PC-9 (cell line): Measurements from ENCODE around the gene ARFGEF3. TPM values are rescaled to one million over a fixed set of nuclear protein-coding genes. Genes with fewer than 3 reads are reported as not detected.

Experiments used
- BruUV-seq: library from RNA; stranded (reverse); fragments of 400-500 nt; replicated peaks from 2 replicates; lab custom pipeline; 2021; lab: Mats Ljungman, UMichigan
- CTCF ChIA-PET: fragments of 300-600 bp; sonication (Branson Sonifier 250); formaldehyde crosslinking; loops from one replicate; lab custom pipeline; 2022; ENCODE audit warnings: antibody characterized with exemption; lab: Charles Lee
- POLR2A ChIA-PET: fragments of 300-600 bp; sonication (Branson Sonifier 250); formaldehyde crosslinking; loops from one replicate; lab custom pipeline; 2022; ENCODE audit warnings: antibody characterized with exemption; ENCODE audit not compliant: unreplicated experiment; lab: Charles Lee
- DNase-seq, 2 experiments: peaks; one replicate each; pipeline versions ENCODE4 v3.0.0 to v3.0.0-alpha.2; 2015 to 2022; ENCODE audit warnings: mixed read lengths in 1 of 2
- H2AFZ ChIP-seq: fragments of 200-600 bp; sonication (generic); 2 replicates; pipeline ENCODE4 v1.8.1; 2017; ENCODE audit warnings: antibody characterized with exemption
- H3F3A ChIP-seq: fragments of 200-600 bp; sonication (generic); 2 replicates; pipeline ENCODE4 v1.8.1; 2017; ENCODE audit warnings: antibody characterized with exemption, mild to moderate bottlenecking, low read depth; ENCODE audit not compliant: insufficient read depth
- H3K27ac ChIP-seq: fragments of 200-600 bp; sonication (generic); 2 replicates; pipeline ENCODE4 v1.6.1; 2016; ENCODE audit warnings: mixed run types
- H3K27me3 ChIP-seq: fragments of 200-600 bp; sonication (generic); 2 replicates; pipeline ENCODE4 v1.6.1; 2016; ENCODE audit warnings: low read depth, mixed run types; ENCODE audit not compliant: insufficient read depth
- H3K36me3 ChIP-seq: fragments of 200-600 bp; sonication (generic); 2 replicates; pipeline ENCODE4 v1.6.1; 2016; ENCODE audit warnings: low read depth, mixed run types
- H3K4me1 ChIP-seq: fragments of 200-600 bp; sonication (generic); replicated peaks from 2 replicates; pipeline ENCODE4 v1.6.1; 2016; ENCODE audit warnings: mixed run types; ENCODE audit not compliant: insufficient read depth
- H3K4me2 ChIP-seq: fragments of 200-600 bp; sonication (generic); 2 replicates; pipeline ENCODE4 v1.6.1; 2017; ENCODE audit warnings: mixed run types
- H3K4me3 ChIP-seq: fragments of 200-600 bp; sonication (generic); 2 replicates; pipeline ENCODE4 v1.6.1; 2016; ENCODE audit warnings: mixed run types
- H3K79me2 ChIP-seq: fragments of 200-600 bp; sonication (generic); 2 replicates; pipeline ENCODE4 v1.6.1; 2017; ENCODE audit warnings: low read depth, mixed run types
- H3K9me2 ChIP-seq: fragments of 200-600 bp; sonication (generic); 2 replicates; pipeline ENCODE4 v1.8.1; 2017; ENCODE audit warnings: mild to moderate bottlenecking; ENCODE audit not compliant: insufficient read depth
- H3K9me3 ChIP-seq: fragments of 200-600 bp; sonication (generic); 2 replicates; pipeline ENCODE4 v1.8.1; 2016; ENCODE audit warnings: low read depth; ENCODE audit not compliant: insufficient read depth
- H4K20me1 ChIP-seq: fragments of 200-600 bp; sonication (generic); 2 replicates; pipeline ENCODE4 v1.8.1; 2017; ENCODE audit not compliant: insufficient read depth
- CTCF ChIP-seq: fragments of 200-600 bp; sonication (generic); conservative IDR thresholded peaks from 2 replicates; pipeline ENCODE4 v1.6.1; 2017; ENCODE audit warnings: mixed run types, antibody characterized with exemption, mild to moderate bottlenecking, moderate library complexity
- EZH2 ChIP-seq: fragments of 200-600 bp; sonication (generic); IDR thresholded peaks from 2 replicates; pipeline ENCODE4 v1.8.0; 2017; ENCODE audit warnings: antibody characterized with exemption, low read depth
- intact Hi-C: fragments of 100-400 bp; cut with micrococcal nuclease; formaldehyde crosslinking; loops from one replicate; pipeline ENCODE4 v1.10.0; 2022; ENCODE audit not compliant: unreplicated experiment
- total RNA-seq: library from RNA; stranded (reverse); gene quantifications from 2 replicates; pipeline ENCODE4 v1.2.3, GENCODE V29; 2021

ARFGEF3 gene
- total RNA-seq, 1 experiment from 2014 or later = 9.9 TPM

DNA sequence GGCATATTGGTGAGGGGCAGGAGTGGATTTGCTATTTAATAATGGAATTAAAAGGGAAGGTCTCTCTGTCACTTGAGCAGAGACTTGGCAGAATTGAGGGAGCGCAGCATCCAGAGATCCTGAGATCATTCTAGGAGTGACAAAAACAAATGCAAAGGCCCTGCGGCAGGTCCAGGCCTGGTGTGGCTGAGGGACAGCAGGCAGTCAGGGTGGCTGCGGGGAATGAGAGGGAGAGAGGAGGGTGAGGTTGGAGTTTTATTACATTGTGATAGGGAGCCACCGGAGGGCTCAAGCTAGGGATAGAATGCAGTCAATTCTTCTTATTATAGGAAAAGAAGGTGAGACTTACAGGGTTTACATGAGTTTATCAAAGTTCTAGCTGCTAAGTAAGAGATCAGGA is 116.1 kb downstream of the ARFGEF3 start:
- H3K36me3 ChIP-seq = 0 out of 2 replicates have a peak, but pooled peaks cover 7% of the 10 kb centered on the region
- H3F3A ChIP-seq = no peaks in the 10 kb centered on the region
- no peaks in the 10 kb centered on the region for H3K27me3 ChIP-seq
- ChIA-PET CTCF (no interaction called here), POLR2A (no interaction called here)
- no peak for DNase-seq
- intact Hi-C loops = no loop called here
- H4K20me1 ChIP-seq = no peaks in the 10 kb centered on the region
- H3K27ac ChIP-seq = no peak overlapping the region
- H2AFZ ChIP-seq = no peak overlapping the region
- no peaks in the 10 kb centered on the region for H3K9me3 ChIP-seq
- no peak overlapping the region for H3K4me2 ChIP-seq
- no peak overlapping the region for H3K4me3 ChIP-seq
- H3K79me2 ChIP-seq = no peaks in the 10 kb centered on the region
- no peaks in the 10 kb centered on the region for H3K4me1 ChIP-seq
- TF ChIP-seq CTCF = no peak
- no peak for TF ChIP-seq EZH2
- H3K9me2 ChIP-seq = no peaks in the 10 kb centered on the region
- BruUV-seq = no TSS peak

DNA sequence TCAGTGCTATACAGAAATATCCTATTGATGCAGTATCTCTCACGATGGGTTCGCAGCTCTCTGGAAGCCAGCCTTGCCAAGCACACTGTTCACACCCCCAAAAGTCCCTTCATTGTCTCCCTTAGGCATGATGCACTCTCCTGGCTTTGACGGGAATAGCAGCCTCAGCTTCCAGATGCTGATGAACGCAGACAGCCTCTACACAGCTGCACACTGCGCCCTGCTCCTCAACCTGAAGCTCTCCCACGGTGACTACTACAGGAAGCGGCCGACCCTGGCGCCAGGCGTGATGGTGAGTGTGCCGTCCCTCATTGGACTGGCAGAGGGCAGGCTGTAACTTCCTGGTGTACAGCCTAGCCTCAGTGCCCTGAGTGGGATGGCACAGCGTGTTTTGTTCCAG is 116.6 kb downstream of the ARFGEF3 start:
- Histone ChIP-seq H3K4me1 (no peaks in the 10 kb centered on the region), H3K4me2 (no peak overlapping the region), H3K36me3 (0 out of 2 replicates have a peak, but pooled peaks cover 7% of the 10 kb centered on the region), H3F3A (no peaks in the 10 kb centered on the region), H3K9me2 (no peaks in the 10 kb centered on the region), H3K79me2 (no peaks in the 10 kb centered on the region), H3K9me3 (no peaks in the 10 kb centered on the region), H4K20me1 (no peaks in the 10 kb centered on the region), H2AFZ (no peak overlapping the region), H3K27me3 (no peaks in the 10 kb centered on the region), H3K4me3 (no peak overlapping the region), H3K27ac (no peak overlapping the region)
- TF ChIP-seq CTCF = peak; percentile 38; the same call in 1 of the 2 replicates
- TF ChIP-seq EZH2 = no peak
- no TSS peak for BruUV-seq
- DNase-seq = no peak
- POLR2A ChIA-PET = no interaction called here
- CTCF ChIA-PET = no interaction called here
- intact Hi-C loops = no loop called here

DNA sequence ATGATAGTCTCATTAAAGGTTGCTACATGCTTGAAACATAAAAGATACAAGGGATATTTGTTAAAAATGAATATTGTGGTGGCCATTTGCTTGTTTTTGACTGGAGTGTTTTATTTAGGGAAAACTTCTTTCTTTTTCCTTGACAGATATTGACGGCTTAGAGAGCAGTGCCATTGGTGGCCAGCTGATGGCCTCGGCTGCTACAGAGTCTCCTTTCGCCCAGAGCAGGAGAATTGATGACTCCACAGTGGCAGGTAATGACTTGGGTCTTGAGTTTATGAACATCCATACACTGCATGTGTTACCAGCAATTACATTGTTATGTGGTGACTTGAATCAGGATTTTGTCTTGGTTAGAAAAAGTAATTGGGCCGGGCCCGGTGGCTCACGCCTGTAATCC is 124.1 kb downstream of the ARFGEF3 start:
- intact Hi-C loops = no loop called here
- Histone ChIP-seq H3K79me2 (no peaks in the 10 kb centered on the region), H3K9me3 (no peaks in the 10 kb centered on the region), H3K4me3 (no peak overlapping the region), H3K27me3 (no peaks in the 10 kb centered on the region), H3K4me2 (no peak overlapping the region), H4K20me1 (no peaks in the 10 kb centered on the region), H3K36me3 (peaks cover 38% of the 10 kb centered on the region), H3K27ac (no peak overlapping the region), H3K9me2 (no peaks in the 10 kb centered on the region), H3K4me1 (peaks cover 21% of the 10 kb centered on the region), H2AFZ (no peak overlapping the region), H3F3A (peaks cover 13% of the 10 kb centered on the region; the same call in 1 of the 2 replicates)
- TF ChIP-seq CTCF (no peak), EZH2 (no peak)
- POLR2A ChIA-PET = no interaction called here
- CTCF ChIA-PET = interaction anchor here (0.7 kb wide), 1 partner anchor 456 kb away, joined by 4 read pairs; no protein-coding TSS in a partner anchor
- DNase-seq = no peak
- BruUV-seq = no TSS peak
